ENCODE results near the gene SLC28A1. TPM values are rescaled to one million over a fixed set of nuclear protein-coding genes. Genes with fewer than 3 reads are reported as not detected.

SLC28A1 gene
- total RNA-seq, 4 donors from 2014 or later: 0.47 TPM; not detected in 3

GRCh38 chr15:84926491-84927230 is 42.2 kb downstream of the SLC28A1 start:
- in situ Hi-C loops (cut with MboI; ENCODE audit: low sequenced_read_pairs in 4 of 4): loop anchor here in 3 of 4 donors (5.0 to 10.0 kb wide), 4 partner anchors 52 to 339 kb away; no protein-coding TSS in a partner anchor
- TF ChIP-seq POLR2A (IDR thresholded peaks at IDR 0.05): no peak
- TF ChIP-seq, protein P1, sequence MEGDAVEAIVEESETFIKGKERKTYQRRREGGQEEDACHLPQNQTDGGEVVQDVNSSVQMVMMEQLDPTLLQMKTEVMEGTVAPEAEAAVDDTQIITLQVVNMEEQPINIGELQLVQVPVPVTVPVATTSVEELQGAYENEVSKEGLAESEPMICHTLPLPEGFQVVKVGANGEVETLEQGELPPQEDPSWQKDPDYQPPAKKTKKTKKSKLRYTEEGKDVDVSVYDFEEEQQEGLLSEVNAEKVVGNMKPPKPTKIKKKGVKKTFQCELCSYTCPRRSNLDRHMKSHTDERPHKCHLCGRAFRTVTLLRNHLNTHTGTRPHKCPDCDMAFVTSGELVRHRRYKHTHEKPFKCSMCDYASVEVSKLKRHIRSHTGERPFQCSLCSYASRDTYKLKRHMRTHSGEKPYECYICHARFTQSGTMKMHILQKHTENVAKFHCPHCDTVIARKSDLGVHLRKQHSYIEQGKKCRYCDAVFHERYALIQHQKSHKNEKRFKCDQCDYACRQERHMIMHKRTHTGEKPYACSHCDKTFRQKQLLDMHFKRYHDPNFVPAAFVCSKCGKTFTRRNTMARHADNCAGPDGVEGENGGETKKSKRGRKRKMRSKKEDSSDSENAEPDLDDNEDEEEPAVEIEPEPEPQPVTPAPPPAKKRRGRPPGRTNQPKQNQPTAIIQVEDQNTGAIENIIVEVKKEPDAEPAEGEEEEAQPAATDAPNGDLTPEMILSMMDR (IDR thresholded peaks at IDR 0.05 in 4 of 5, conservative IDR thresholded peaks at IDR 0.05 in 1 of 5): no peak
- no peaks in the 10 kb centered on the region for H3K36me3 ChIP-seq
- no peaks in the 10 kb centered on the region for H3K27me3 ChIP-seq
- no peak for DNase-seq
- no peak overlapping the region for H3K4me3 ChIP-seq
- H3K9me3 ChIP-seq: no peaks in the 10 kb centered on the region
- peaks cover 20 to 25% of the 10 kb centered on the region in 2 donors for H3K4me1 ChIP-seq
- H3K27ac ChIP-seq: peak overlapping the region; percentile 72 to 85 (median 78)
- ATAC-seq: no peak
- intact Hi-C loops (cut with DNase I; ENCODE audit: low total_unique reads): loop anchor here (5.0 kb wide), 5 partner anchors 49 to 269 kb away; partner anchors contain the start of genes NMB and ZNF592

DNA sequence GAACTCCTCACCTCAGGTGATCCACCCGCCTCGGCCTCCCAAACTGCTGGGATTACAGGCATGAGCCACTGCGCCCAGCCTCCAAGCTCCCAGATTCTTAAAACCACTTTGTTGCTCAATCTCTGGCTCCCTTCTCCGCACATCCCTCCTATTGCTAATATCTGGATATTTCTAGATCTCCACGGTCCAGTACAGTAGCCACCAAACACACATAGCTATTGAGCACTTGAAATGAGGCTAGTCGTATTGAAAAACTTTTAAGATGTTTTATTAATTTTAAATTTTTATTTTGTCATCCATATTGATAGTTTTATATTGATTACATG is 44.3 kb downstream of the SLC28A1 start:
- no peak overlapping the region for H3K27ac ChIP-seq
- DNase-seq: no peak
- H3K27me3 ChIP-seq: no peaks in the 10 kb centered on the region
- in situ Hi-C loops (cut with MboI; ENCODE audit: low sequenced_read_pairs in 4 of 4) (loop anchor here in 3 of 4 donors (5.0 to 10.0 kb wide), 4 partner anchors 54 to 342 kb away; no protein-coding TSS in a partner anchor), intact Hi-C loops (cut with DNase I; ENCODE audit: low total_unique reads) (loop anchor here (2.0 to 5.0 kb wide), 6 partner anchors 52 to 340 kb away; partner anchors contain the start of genes NMB and ZNF592)
- peaks cover 20 to 25% of the 10 kb centered on the region in 2 donors for H3K4me1 ChIP-seq
- H3K9me3 ChIP-seq: no peaks in the 10 kb centered on the region
- TF ChIP-seq, protein P1 (IDR thresholded peaks at IDR 0.05 in 4 of 5, conservative IDR thresholded peaks at IDR 0.05 in 1 of 5): no peak
- no peak for TF ChIP-seq POLR2A (IDR thresholded peaks at IDR 0.05)
- no peak for ATAC-seq
- H3K4me3 ChIP-seq: no peak overlapping the region
- no peaks in the 10 kb centered on the region for H3K36me3 ChIP-seq

- H3K4me1 ChIP-seq: peaks cover 12 to 15% of the 10 kb centered on the region in 2 donors
- no peaks in the 10 kb centered on the region for H3K27me3 ChIP-seq
- ATAC-seq (no peak), DNase-seq (no peak)
- intact Hi-C loops (cut with DNase I; ENCODE audit: low total_unique reads): loop anchor here (2.0 to 5.0 kb wide), 6 partner anchors 53 to 341 kb away; partner anchors contain the start of genes NMB and ZNF592
- H3K9me3 ChIP-seq: no peaks in the 10 kb centered on the region
- H3K27ac ChIP-seq: no peak overlapping the region
- in situ Hi-C loops (cut with MboI; ENCODE audit: low sequenced_read_pairs in 4 of 4): loop anchor here in 3 of 4 donors (5.0 to 10.0 kb wide), 4 partner anchors 55 to 343 kb away; no protein-coding TSS in a partner anchor
- no peak overlapping the region for H3K4me3 ChIP-seq
- H3K36me3 ChIP-seq: no peaks in the 10 kb centered on the region
- no peak for TF ChIP-seq POLR2A (IDR thresholded peaks at IDR 0.05)
- TF ChIP-seq, protein P1 (IDR thresholded peaks at IDR 0.05 in 4 of 5, conservative IDR thresholded peaks at IDR 0.05 in 1 of 5): no peak
Measured at GRCh38 chr15:84929795-84930603, 45.5 kb downstream of the SLC28A1 start.

DNA sequence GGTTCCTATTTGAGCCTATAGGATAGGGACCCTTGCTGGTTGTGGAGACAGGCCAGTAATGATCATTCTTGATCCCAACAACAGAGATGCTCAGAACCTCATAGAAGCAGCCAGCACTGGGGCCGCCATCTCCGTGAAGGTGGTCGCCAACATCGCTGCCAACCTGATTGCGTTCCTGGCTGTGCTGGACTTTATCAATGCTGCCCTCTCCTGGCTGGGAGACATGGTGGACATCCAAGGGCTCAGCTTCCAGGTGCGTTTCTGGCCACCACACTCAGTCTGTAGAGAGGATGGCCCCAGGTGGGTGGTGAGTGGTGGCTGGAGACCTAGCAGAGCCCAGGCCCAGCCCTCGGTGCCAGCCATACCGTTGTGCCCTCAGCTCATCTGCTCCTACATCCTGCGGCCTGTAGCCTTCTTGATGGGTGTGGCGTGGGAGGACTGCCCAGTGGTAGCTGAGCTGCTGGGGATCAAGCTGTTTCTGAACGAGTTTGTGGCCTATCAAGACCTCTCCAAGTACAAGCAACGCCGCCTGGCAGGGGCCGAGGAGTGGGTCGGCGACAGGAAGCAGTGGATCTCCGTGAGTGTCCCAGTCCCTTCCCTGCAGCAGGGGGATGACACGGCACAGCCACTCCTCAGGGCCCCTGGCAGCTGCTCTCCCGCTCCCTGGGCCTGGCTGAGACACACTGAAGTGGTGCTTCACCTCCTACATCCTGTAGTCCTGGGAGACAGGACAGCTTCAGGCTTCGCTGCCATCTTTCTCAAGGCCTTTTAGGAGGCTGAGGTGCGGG is 50.7 kb downstream of the SLC28A1 start:
- H3K4me1 ChIP-seq: no peaks in the 10 kb centered on the region
- intact Hi-C loops (cut with DNase I; ENCODE audit: low total_unique reads) (no loop called here), in situ Hi-C loops (cut with MboI; ENCODE audit: low sequenced_read_pairs in 4 of 4) (no loop called here)
- TF ChIP-seq, protein P1 (IDR thresholded peaks at IDR 0.05 in 4 of 5, conservative IDR thresholded peaks at IDR 0.05 in 1 of 5): no peak
- no peak for TF ChIP-seq POLR2A (IDR thresholded peaks at IDR 0.05)
- H3K36me3 ChIP-seq: no peaks in the 10 kb centered on the region
- no peak overlapping the region for H3K27ac ChIP-seq
- H3K27me3 ChIP-seq: no peaks in the 10 kb centered on the region
- ATAC-seq (no peak), DNase-seq (no peak)
- H3K9me3 ChIP-seq: no peaks in the 10 kb centered on the region
- no peak overlapping the region for H3K4me3 ChIP-seq

Measured in gastrocnemius medialis (tissue), 4 donors.